Caco-2 (cell line): ENCODE measurements around the gene STK17A. TPM values are rescaled to one million over a fixed set of nuclear protein-coding genes. Genes with fewer than 3 reads are reported as not detected.

Experiments
- BruUV-seq: library from RNA; stranded (reverse); fragments of 400-500 nt; replicated peaks from 2 replicates; lab custom pipeline; 2021; lab: Mats Ljungman, UMichigan
- CTCF ChIA-PET: fragments of 300-600 bp; sonication (Branson Sonifier 250); formaldehyde crosslinking; loops from one replicate; lab custom pipeline; 2022; ENCODE audit warnings: antibody characterized with exemption; lab: Charles Lee
- POLR2A ChIA-PET: fragments of 300-600 bp; sonication (Branson Sonifier 250); formaldehyde crosslinking; loops from one replicate; lab custom pipeline; 2022; ENCODE audit warnings: antibody characterized with exemption; lab: Charles Lee
- DNase-seq, 2 experiments: peaks; one replicate each; pipeline versions ENCODE4 v3.0.0 to v3.0.0-alpha.2; 2020 to 2022
- H3K27me3 ChIP-seq: replicated peaks from 2 replicates; pipeline ENCODE4 v1.6.0; 2011; ENCODE audit warnings: low read length; ENCODE audit not compliant: control insufficient read depth, insufficient read depth
- H3K36me3 ChIP-seq: 2 replicates; pipeline ENCODE4 v1.5.1; 2011; ENCODE audit warnings: low read length; ENCODE audit not compliant: control insufficient read depth, insufficient read depth
- H3K4me1 ChIP-seq: fragments of 250-450 bp; sonication (Bioruptor Pico); 2 replicates; pipeline ENCODE4 v1.5.1; 2020; ENCODE audit warnings: mild to moderate bottlenecking
- H3K4me3 ChIP-seq: 2 replicates; pipeline ENCODE4 v1.5.1; 2011; ENCODE audit warnings: low read depth, mild to moderate bottlenecking, control low read depth, low read length
- H3K9me3 ChIP-seq: fragments of 250-450 bp; sonication (Bioruptor Pico); 2 replicates; pipeline ENCODE4 v1.5.1; 2020; ENCODE audit warnings: mild to moderate bottlenecking, moderate library complexity
- H3K27ac Mint-ChIP-seq: one replicate; pipeline ENCODE4 v1.8.0; 2022; ENCODE audit warnings: mixed read lengths; ENCODE audit not compliant: unreplicated experiment
- H3K27me3 Mint-ChIP-seq: one replicate; pipeline ENCODE4 v1.8.0; 2022; ENCODE audit warnings: mixed read lengths; ENCODE audit not compliant: insufficient read depth, unreplicated experiment
- H3K36me3 Mint-ChIP-seq: one replicate; pipeline ENCODE4 v1.8.0; 2022; ENCODE audit warnings: mild to moderate bottlenecking, mixed read lengths; ENCODE audit not compliant: insufficient read depth, unreplicated experiment
- H3K4me1 Mint-ChIP-seq: one replicate; pipeline ENCODE4 v1.8.0; 2022; ENCODE audit warnings: low read depth, mixed read lengths; ENCODE audit not compliant: unreplicated experiment
- H3K4me3 Mint-ChIP-seq: one replicate; pipeline ENCODE4 v1.8.0; 2022; ENCODE audit warnings: mild to moderate bottlenecking, moderate library complexity, mixed read lengths; ENCODE audit not compliant: unreplicated experiment
- H3K9me3 Mint-ChIP-seq: one replicate; pipeline ENCODE4 v1.8.0; 2022; ENCODE audit warnings: mixed read lengths; ENCODE audit not compliant: unreplicated experiment
- intact Hi-C: fragments of 100-400 bp; cut with micrococcal nuclease; formaldehyde crosslinking; loops from one replicate; pipeline ENCODE4 v1.10.0; 2022; ENCODE audit not compliant: unreplicated experiment
- total RNA-seq: library from RNA; stranded (reverse); gene quantifications from 2 replicates; pipeline ENCODE4 v1.2.3, GENCODE V29; 2022
- TF ChIP-seq, protein P1 (sequence below), 2 experiments: fragments of 200-600 bp in 1 of 2; IDR thresholded peaks; 1 replicate in 1 of 2; 2 replicates in 1 of 2; pipeline versions ENCODE4 v1.5.1 to v1.8.0; 2011 to 2022; ENCODE audit warnings: antibody characterized with exemption in 1 of 2, control low read depth in 1 of 2, inconsistent platforms in 1 of 2, low read depth in 1 of 2, low read length in 1 of 2, mild to moderate bottlenecking in 1 of 2, moderate library complexity in 1 of 2; ENCODE audit not compliant: insufficient read depth in 1 of 2, severe bottlenecking in 1 of 2, unreplicated experiment in 1 of 2

STK17A gene
- total RNA-seq, 1 experiment from 2014 or later = 19.6 TPM

DNA sequence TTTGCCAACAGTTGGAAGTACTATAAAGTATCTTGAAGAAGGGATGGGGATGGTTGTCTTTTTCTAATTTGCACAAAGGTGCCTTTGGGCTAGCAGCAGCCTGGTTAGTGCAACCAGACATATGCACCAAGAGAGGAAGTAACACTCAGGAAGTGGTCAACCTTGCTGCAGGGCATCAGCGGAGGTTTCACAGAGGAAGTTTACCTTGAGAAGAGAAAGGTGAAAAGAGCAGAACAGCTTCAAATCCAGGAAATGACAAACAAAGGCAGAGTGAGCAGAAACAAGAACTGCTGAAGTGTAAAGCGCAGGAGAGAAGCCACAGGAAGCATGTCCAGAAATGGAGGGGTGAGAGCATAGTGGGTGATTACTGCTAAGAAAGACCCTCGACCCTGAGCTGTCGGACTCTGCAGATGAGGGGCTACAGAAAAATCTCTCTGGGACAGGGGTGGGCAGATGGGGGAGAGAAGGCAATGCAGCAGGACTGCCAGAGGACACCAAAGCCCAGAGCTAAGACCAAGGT is 66.9 kb downstream of the STK17A start:
- Histone ChIP-seq H3K4me1 (no peaks in the 10 kb centered on the region), H3K27me3 (no peaks in the 10 kb centered on the region), H3K9me3 (no peaks in the 10 kb centered on the region), H3K4me3 (no peak overlapping the region), H3K36me3 (peaks cover 2% of the 10 kb centered on the region; the same call in 1 of the 2 replicates)
- no peak for DNase-seq
- ChIA-PET CTCF (no interaction called here), POLR2A (no interaction called here)
- BruUV-seq = no TSS peak
- H3K4me1 Mint-ChIP-seq = no peaks in the 10 kb centered on the region
- no peaks in the 10 kb centered on the region for H3K9me3 Mint-ChIP-seq
- no peaks in the 10 kb centered on the region for H3K27me3 Mint-ChIP-seq
- TF ChIP-seq, protein P1, sequence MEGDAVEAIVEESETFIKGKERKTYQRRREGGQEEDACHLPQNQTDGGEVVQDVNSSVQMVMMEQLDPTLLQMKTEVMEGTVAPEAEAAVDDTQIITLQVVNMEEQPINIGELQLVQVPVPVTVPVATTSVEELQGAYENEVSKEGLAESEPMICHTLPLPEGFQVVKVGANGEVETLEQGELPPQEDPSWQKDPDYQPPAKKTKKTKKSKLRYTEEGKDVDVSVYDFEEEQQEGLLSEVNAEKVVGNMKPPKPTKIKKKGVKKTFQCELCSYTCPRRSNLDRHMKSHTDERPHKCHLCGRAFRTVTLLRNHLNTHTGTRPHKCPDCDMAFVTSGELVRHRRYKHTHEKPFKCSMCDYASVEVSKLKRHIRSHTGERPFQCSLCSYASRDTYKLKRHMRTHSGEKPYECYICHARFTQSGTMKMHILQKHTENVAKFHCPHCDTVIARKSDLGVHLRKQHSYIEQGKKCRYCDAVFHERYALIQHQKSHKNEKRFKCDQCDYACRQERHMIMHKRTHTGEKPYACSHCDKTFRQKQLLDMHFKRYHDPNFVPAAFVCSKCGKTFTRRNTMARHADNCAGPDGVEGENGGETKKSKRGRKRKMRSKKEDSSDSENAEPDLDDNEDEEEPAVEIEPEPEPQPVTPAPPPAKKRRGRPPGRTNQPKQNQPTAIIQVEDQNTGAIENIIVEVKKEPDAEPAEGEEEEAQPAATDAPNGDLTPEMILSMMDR (IDR thresholded peaks at IDR 0.05; ENCODE audit: insufficient read depth in 1 of 2, low read depth in 1 of 2, low read length in 1 of 2, severe bottlenecking in 1 of 2, unreplicated experiment in 1 of 2) = no peak
- H3K27ac Mint-ChIP-seq = no peak overlapping the region
- no peak overlapping the region for H3K4me3 Mint-ChIP-seq
- H3K36me3 Mint-ChIP-seq = peaks cover 40% of the 10 kb centered on the region
- intact Hi-C loops = loop anchor here (10.0 kb wide), 1 partner anchor 185 kb away; no protein-coding TSS in a partner anchor

DNA sequence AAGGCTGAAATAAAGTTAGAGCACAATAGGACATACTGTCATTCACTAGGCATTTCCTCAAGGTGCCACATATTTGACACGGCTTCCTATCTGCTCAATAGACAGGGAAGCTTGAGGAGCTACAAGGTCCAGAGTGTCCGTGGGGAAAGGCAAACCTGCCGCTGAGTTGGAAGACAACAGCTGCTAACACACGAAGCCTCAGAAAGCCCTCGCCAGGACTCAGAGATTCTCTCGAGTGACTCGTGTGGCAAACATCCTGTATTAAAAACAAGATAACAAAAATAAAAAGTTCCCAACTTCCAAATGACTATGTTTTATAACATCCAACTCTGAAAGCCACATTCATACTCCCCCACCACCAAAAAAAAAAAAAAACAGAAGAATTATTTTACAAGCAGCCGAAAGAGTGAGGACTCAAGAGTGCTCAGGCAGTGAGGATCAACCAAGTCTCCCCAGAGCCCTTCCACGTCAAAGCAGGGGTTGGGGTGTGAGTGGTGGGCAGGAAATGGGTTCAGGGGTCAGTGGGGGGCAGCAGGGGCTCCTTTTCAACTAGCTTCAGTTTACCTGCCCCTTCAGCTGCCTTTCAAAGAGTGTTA is 67.6 kb downstream of the STK17A start:
- no peak overlapping the region for H3K4me3 ChIP-seq
- intact Hi-C loops = no loop called here
- no peaks in the 10 kb centered on the region for H3K4me1 ChIP-seq
- no TSS peak for BruUV-seq
- POLR2A ChIA-PET = no interaction called here
- H3K27ac Mint-ChIP-seq = no peak overlapping the region
- H3K4me1 Mint-ChIP-seq = no peaks in the 10 kb centered on the region
- no peaks in the 10 kb centered on the region for H3K27me3 ChIP-seq
- H3K27me3 Mint-ChIP-seq = no peaks in the 10 kb centered on the region
- TF ChIP-seq, protein P1 (IDR thresholded peaks at IDR 0.05; ENCODE audit: insufficient read depth in 1 of 2, low read depth in 1 of 2, low read length in 1 of 2, severe bottlenecking in 1 of 2, unreplicated experiment in 1 of 2) = no peak
- H3K9me3 Mint-ChIP-seq = no peaks in the 10 kb centered on the region
- CTCF ChIA-PET = no interaction called here
- no peak for DNase-seq
- H3K9me3 ChIP-seq = no peaks in the 10 kb centered on the region
- H3K36me3 ChIP-seq = peaks cover 2% of the 10 kb centered on the region; the same call in 1 of the 2 replicates
- peaks cover 36% of the 10 kb centered on the region for H3K36me3 Mint-ChIP-seq
- no peak overlapping the region for H3K4me3 Mint-ChIP-seq

DNA sequence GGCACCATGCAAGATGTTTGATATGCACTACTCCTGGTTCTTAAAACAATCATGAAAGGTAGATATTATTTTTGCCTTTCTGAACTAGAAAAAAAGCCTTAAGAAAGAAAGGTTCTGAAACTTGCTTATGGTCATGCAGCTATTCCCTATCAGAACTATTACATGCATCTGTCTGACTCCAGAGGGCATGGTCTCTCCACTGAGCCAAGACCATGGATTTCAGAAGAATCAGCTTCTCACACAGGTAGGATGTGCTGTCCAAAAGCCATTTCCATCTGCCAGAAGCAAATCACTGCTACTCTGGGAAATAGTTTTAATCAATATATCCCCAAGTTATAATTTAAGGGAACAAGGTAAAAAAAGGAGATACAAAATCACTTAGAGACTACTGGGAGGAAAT is 69.5 kb downstream of the STK17A start:
- Mint-ChIP-seq H3K4me3 (no peak overlapping the region), H3K4me1 (no peaks in the 10 kb centered on the region), H3K27ac (no peak overlapping the region), H3K36me3 (peaks cover 34% of the 10 kb centered on the region), H3K9me3 (no peaks in the 10 kb centered on the region), H3K27me3 (no peaks in the 10 kb centered on the region)
- H3K36me3 ChIP-seq = peaks cover 2% of the 10 kb centered on the region; the same call in 1 of the 2 replicates
- DNase-seq = no peak
- POLR2A ChIA-PET = no interaction called here
- no peaks in the 10 kb centered on the region for H3K27me3 ChIP-seq
- CTCF ChIA-PET = interaction anchor here (1.1 kb wide), 1 partner anchor 47 kb away, joined by 7 read pairs; no protein-coding TSS in a partner anchor
- H3K4me3 ChIP-seq = no peak overlapping the region
- intact Hi-C loops = loop anchor here (1.0 kb wide), 1 partner anchor 48 kb away; no protein-coding TSS in a partner anchor
- no TSS peak for BruUV-seq
- TF ChIP-seq, protein P1 (IDR thresholded peaks at IDR 0.05; ENCODE audit: insufficient read depth in 1 of 2, low read depth in 1 of 2, low read length in 1 of 2, severe bottlenecking in 1 of 2, unreplicated experiment in 1 of 2) = no peak
- H3K4me1 ChIP-seq = no peaks in the 10 kb centered on the region
- no peaks in the 10 kb centered on the region for H3K9me3 ChIP-seq
